WI38 (cell line): ENCODE data around the gene MZF1.

Experiments
- H3K4me3 ChIP-seq: 2 replicates; pipeline ENCODE4 v1.5.1; 2011; ENCODE audit warnings: low read depth, mild to moderate bottlenecking, control low read depth, low read length
- CTCF ChIP-seq: IDR thresholded peaks from 2 replicates; pipeline ENCODE4 v1.5.1; 2012; ENCODE audit warnings: low read depth, mild to moderate bottlenecking, control low read depth, low read length

Gene MZF1

GRCh38 chr19:58572026-58572817 lies 913 bp downstream of the MZF1 start:
- H3K4me3 ChIP-seq = peak overlapping the region; percentile 74
- TF ChIP-seq CTCF = no peak

- TF ChIP-seq CTCF = no peak
- no peak overlapping the region for H3K4me3 ChIP-seq
Observed at GRCh38 chr19:58571575-58571947, 1.6 kb downstream of the MZF1 start.

- no peak overlapping the region for H3K4me3 ChIP-seq
- TF ChIP-seq CTCF = no peak
Observed at GRCh38 chr19:58570770-58571574, 2.2 kb downstream of the MZF1 start.

GRCh38 chr19:58569943-58570670 lies 3.0 kb downstream of the MZF1 start:
- H3K4me3 ChIP-seq = no peak overlapping the region
- TF ChIP-seq CTCF = no peak

GRCh38 chr19:58569191-58569942 lies 3.8 kb downstream of the MZF1 start:
- no peak overlapping the region for H3K4me3 ChIP-seq
- no peak for TF ChIP-seq CTCF

GRCh38 chr19:58568453-58569130 lies 4.5 kb downstream of the MZF1 start:
- TF ChIP-seq CTCF = no peak
- H3K4me3 ChIP-seq = no peak overlapping the region
